HG02885 (cell line): Measurements from ENCODE around the gene GDF10.

ENCODE experiments used
- ATAC-seq: cut with Tn5 transposase; IDR thresholded peaks from one replicate; pipeline ENCODE4 v1.9.1; 2021; ENCODE audit warnings: mild to moderate bottlenecking; ENCODE audit not compliant: unreplicated experiment, poor library complexity

Gene GDF10

DNA sequence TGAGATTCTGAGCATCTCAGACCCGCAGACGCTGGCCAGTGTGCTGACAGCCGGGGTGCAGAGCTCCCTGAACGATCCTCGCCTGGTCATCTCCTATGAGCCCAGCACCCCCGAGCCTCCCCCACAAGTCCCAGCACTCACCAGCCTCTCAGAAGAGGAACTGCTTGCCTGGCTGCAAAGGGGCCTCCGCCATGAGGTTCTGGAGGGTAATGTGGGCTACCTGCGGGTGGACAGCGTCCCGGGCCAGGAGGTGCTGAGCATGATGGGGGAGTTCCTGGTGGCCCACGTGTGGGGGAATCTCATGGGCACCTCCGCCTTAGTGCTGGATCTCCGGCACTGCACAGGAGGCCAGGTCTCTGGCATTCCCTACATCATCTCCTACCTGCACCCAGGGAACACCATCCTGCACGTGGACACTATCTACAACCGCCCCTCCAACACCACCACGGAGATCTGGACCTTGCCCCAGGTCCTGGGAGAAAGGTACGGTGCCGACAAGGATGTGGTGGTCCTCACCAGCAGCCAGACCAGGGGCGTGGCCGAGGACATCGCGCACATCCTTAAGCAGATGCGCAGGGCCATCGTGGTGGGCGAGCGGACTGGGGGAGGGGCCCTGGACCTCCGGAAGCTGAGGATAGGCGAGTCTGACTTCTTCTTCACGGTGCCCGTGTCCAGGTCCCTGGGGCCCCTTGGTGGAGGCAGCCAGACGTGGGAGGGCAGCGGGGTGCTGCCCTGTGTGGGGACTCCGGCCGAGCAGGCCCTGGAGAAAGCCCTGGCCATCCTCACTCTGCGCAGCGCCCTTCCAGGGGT lies 48.9 kb downstream of the GDF10 start:
- ATAC-seq, result no peak

- ATAC-seq, result no peak
These were observed 49.5 kb downstream of the GDF10 start for GRCh38 chr10:47349516-47349915.

GRCh38 chr10:47349941-47350371 lies 50.0 kb downstream of the GDF10 start:
- no peak for ATAC-seq

DNA sequence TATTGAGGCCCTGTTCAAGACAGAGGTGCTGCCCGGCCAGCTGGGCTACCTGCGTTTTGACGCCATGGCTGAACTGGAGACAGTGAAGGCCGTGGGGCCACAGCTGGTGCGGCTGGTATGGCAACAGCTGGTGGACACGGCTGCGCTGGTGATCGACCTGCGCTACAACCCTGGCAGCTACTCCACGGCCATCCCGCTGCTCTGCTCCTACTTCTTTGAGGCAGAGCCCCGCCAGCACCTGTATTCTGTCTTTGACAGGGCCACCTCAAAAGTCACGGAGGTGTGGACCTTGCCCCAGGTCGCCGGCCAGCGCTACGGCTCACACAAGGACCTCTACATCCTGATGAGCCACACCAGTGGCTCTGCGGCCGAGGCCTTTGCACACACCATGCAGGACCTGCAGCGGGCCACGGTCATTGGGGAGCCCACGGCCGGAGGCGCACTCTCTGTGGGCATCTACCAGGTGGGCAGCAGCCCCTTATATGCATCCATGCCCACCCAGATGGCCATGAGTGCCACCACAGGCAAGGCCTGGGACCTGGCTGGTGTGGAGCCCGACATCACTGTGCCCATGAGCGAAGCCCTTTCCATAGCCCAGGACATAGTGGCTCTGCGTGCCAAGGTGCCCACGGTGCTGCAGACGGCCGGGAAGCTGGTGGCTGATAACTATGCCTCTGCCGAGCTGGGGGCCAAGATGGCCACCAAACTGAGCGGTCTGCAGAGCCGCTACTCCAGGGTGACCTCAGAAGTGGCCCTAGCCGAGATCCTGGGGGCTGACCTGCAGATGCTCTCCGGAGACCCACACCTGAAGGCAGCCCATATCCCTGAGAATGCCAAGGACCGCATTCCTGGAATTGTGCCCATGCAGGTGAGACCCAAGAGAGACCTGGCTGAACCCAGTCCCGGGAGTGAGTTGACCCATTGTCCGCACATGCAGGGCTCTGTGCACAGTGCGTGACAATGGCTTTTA lies 51.0 kb downstream of the GDF10 start:
- no peak for ATAC-seq

DNA sequence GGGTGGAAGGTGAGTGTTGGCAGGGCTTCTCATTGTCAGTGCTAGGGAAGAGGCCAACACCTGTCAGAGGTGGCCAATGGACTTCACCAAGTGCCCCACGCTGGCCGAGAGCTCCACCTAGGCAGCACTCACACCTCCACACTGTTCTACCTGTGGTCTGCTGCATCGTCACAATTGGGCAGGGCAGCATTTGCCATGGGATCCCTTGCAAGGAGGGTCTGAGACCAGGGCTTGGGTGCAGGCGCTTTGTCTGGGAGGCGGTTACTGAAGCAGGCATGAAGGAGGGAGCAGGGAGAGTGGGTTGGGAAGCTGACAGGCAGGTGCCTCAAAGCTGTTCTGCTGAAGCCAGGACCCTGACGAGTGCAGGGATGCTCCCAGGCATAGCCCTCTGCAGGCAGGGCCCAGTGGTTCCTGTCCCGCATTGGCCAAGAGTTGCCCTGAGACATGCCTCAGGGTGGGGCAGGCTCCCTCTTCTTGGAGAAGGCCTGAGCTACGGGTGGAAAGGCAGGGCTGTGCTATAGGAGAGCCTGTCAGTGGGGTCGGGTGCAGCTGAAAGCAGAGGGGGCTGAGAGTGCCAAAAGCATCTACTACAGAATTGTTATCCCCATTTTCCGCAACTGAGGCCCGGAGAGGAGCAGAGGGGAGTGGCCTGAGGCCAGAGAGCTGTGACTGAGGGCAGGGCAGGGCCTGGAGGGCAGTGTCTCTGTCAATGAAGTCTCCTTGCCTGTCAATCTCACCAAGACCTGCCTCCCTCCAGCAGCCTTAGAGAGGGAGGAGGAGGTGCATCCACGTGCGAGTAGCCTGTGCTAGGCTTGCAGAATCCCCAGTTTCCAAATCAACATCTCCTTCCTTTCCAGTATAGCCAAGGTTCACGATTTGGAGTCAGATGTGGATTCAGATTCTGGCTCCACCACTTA lies 52.2 kb downstream of the GDF10 start:
- no peak for ATAC-seq

DNA sequence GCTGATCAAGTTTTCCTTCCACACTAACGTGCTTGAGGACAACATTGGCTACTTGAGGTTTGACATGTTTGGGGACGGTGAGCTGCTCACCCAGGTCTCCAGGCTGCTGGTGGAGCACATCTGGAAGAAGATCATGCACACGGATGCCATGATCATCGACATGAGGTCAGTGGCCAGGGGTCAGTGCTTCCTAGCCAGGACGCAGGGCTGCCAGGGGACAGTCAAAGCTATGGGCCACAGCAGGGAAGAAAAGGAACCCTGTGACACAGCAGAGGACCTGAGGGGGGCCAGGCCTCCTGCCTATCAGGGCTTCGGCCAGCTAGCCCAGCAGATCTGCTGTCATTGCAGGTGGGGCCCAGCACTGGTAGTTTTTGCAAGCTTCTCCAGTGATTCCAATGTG lies 53.4 kb downstream of the GDF10 start:
- no peak for ATAC-seq

DNA sequence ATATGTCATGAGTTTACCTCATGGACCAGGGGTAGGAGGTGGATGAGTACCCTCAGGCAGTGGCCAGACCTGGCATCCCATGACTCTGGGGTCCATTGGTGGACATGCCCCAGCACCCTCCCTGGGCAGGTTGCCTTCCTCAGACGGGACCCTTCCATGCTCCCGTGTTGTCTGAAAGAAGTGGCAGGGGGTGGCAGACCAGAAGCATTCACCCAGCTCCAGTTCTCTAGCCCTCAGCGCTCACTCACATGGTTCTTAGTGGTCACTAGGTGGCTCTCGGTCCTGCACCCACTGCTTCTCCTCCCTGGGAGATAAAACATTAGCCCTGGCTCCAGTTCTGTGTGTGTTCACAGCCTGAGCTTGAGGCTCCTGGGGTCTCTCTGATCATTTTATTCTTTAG lies 54.2 kb downstream of the GDF10 start:
- ATAC-seq, result no peak

DNA sequence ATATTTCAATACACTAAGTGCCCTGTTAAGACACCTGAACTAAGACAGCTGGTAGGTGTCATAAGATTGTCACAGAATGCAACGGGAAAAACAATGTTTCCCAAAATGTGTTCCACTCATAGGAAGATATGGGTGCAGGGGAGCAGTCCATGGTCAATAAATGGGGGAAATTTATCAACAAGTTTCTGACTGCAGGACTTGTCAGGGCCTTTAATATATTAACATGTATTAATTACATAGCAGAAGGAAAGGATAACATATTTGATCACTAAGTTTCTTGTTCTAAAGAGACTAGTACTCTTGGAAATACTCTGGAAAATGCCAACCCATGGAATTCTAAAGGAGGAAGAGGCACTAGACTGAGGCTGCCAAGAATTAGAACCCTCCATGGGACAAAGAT lies 54.9 kb downstream of the GDF10 start:
- ATAC-seq, result no peak

DNA sequence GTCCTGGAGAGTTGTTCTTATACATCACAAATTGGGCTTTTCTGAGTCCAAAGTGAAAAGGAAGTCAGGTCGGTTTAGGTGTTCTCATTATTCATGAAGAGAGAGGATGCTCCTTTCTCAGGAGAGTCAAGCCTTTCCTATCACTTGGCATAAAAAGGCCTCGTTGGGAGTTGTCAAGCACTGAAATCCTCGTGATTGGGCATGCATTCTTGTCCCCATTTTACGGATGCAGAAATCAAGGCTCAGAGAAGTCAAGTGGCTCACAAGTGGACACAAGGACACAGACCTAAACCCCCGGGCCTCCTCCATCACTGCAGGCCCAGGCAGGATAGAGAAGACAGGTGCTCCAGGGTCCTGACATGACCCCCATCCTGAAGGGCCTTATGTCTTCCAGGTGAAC lies 56.7 kb downstream of the GDF10 start:
- ATAC-seq, result no peak

GRCh38 chr10:47357131-47357582 lies 57.2 kb downstream of the GDF10 start:
- no peak for ATAC-seq

GRCh38 chr10:47357911-47358310 lies 57.9 kb downstream of the GDF10 start:
- no peak for ATAC-seq

DNA sequence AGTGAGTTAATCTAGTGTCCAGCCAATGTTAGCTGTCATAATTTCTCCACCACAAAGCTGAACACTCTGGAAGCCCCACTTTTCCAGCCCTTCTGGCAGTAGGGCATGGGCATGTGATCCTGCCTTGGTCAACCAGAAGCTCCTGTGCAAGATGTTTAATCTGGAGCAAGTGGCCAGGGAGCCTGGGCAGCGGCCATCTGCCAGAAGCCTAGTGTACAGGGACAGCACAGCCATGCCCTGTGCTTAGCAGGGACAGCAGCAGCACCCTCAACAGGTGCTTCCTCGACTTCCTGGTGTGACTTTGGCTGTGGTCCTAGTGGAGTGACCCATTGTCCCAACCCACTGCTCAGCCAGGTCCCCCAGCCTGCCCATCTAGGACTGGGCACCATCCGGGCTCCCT lies 58.5 kb downstream of the GDF10 start:
- ATAC-seq, result no peak

DNA sequence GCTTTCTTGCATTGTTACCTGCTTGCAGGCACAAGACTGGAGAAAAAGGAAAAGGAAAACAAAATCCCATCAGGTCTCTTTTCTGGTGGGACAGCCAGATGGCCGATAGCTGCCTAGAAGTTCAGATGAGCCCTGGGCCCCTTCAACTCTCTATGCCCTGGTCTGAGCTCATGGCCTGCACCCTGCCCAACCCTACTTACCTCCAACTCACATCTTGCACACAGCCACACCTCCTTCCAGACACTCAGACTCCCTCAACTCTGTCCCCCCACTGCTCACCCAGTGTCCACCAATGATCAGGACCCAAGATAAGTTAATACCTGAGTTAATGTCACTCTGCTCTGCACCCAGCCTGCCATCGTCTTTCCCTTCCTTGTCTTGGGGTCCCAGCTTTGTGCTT lies 59.1 kb downstream of the GDF10 start:
- no peak for ATAC-seq

GRCh38 chr10:47359626-47360418 lies 59.8 kb downstream of the GDF10 start:
- ATAC-seq, result no peak

DNA sequence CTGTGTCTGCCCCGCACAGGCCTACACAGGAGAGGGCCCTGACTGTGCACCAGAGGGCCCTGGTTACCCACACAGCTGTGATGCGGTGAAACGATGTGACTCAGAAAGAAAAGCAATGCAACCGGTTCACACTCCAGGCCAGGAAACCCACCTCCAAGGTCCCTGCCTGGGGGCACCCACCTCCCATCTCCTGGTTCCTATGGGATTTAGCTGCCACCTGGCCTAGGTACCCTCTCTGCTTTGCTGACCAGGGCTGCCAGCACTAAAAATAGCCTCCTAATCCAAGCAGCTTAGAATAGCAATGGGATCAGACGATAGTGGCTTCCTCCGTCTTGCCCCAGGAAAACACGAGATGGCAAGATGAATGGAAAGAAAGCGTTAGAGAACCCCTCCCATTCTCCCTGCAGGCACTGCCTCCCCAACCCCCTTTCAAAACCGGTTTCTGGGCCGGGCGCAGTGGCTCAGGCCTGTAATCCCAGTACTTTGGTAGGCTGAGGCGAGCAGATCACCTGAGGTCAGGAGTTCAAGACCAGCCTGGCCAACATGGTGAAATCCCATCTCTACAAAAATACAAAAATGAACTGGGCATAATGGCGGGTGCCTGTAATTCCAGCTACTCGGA lies 60.5 kb downstream of the GDF10 start:
- no peak for ATAC-seq

DNA sequence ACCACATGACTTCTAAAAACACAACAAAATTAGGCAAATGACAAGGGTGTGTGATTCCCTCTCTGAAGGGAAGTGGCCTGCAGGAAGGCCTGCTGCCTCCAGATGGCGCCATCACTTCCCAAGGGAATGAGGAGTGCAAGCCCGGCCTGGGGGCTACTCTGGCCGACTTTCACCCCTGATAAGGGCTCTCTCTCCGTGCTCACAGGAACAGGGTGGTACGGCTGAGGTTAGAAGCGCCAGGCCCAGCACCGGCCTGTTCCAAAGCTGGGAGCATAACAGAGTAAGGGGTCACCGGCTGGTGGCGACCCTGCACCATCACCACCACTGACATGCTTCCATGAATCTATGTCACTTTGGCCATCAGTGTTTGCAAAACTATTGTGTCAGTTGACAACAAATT lies 61.3 kb downstream of the GDF10 start:
- no peak for ATAC-seq

DNA sequence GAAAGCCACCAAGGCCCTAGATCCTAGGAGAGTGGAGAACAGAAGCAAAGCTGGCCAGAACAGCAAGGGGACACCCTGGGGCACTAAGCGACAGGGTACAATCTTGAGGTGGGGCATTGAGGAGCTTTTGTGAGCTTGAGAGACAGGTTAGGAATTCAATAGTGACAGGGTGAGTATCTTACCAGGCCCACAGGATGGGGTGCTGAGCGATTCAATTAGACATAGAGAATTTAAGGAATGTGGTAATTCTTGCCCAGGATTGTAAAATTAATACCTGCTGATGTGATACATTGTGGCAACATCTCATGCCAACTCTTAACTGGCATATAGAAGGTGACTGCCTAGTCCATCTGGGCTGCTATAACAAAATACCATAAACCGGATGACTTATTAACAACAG lies 62.2 kb downstream of the GDF10 start:
- no peak for ATAC-seq
